NK-92 treated with Interleukin-12 subunit alpha and Interleukin-12 subunit beta, amount 100 ng/mL, for 24 hours (cell line): ENCODE data around the gene SMAD5.

ENCODE experiments used
- DNase-seq: peaks from one replicate; lab custom pipeline; 2025; lab: John Stamatoyannopoulos, UW

SMAD5 gene

GRCh38 chr5:136115183-136115865 is 17.3 kb upstream of the SMAD5 start:
- DNase-seq, result no peak

DNA sequence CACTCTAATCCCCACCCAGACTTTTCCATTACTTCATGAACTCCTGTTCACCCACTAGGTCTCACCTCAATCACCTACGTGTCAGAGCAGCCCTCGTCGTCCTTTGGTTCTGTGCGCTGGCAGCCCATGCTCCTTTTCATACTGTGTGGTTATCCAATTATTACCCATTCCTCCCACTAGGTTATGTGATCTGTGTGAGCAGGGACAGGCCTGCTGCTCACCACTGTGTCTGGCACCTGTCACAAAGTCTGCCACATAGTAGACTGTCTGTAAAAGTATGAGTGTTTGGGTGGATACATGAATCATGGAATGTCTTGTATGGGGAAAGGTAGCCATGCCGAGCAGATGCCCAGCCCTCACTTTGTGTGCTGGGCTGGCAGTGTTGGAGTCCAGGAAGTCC is 12.1 kb upstream of the SMAD5 start:
- DNase-seq, result no peak

- DNase-seq, result no peak
Observed at GRCh38 chr5:136123236-136123768, 9.3 kb upstream of the SMAD5 start.

DNA sequence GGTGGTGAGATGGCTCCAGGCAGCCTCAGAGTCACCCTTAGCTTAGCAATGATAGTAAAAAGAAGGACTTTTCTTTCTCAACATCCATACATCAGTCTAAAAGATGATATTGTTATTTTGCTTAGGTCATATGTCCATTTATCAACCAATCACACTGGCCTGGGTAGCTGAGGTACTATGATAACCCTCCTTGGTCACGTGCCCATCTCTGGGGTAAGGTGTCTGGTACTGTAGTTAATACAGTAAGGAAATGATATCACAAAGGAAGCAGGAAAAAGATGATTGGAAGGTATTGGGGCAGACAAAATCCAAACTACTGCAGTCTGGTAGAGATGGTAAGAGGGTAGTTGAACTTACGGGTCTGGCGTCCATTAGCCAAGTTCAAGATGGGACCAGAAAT is 5.1 kb upstream of the SMAD5 start:
- DNase-seq, result no peak

GRCh38 chr5:136128481-136128880 is 4.2 kb upstream of the SMAD5 start:
- DNase-seq, result no peak

GRCh38 chr5:136129445-136129844 is 3.2 kb upstream of the SMAD5 start:
- no peak for DNase-seq

- DNase-seq, result no peak
Observed at GRCh38 chr5:136130581-136130980, 2.1 kb upstream of the SMAD5 start.

GRCh38 chr5:136132087-136132486 is 558 bp upstream of the SMAD5 start:
- no peak for DNase-seq

GRCh38 chr5:136133222-136133921 is 727 bp downstream of the SMAD5 start:
- DNase-seq, result no peak

- DNase-seq, result no peak
Observed at GRCh38 chr5:136133922-136134379, 1.3 kb downstream of the SMAD5 start.

GRCh38 chr5:136134653-136135052 is 2.0 kb downstream of the SMAD5 start:
- no peak for DNase-seq

GRCh38 chr5:136135536-136135935 is 2.9 kb downstream of the SMAD5 start:
- no peak for DNase-seq

- no peak for DNase-seq
Observed at GRCh38 chr5:136137497-136138220, 5.0 kb downstream of the SMAD5 start.

- DNase-seq, result no peak
Observed at GRCh38 chr5:136141561-136141960, 8.9 kb downstream of the SMAD5 start.

DNA sequence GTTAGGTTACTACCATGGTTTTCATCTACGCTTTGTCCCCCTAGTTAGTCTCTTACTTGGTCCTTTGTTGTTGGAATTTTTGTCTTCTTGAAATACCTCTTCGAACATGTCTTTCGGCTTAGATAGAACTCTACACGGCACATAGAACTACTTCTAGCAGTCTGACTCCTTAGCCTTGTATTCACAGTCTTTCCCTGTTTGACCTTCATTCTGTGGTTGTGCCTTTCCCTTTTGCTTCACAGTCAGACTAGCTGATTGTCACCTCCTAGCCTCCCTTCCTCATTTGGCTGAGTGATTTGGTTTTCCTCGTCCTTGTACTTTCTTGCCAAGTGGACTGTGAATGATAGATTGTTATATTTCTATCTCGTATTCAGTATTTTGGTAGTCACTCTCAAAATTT is 10.7 kb downstream of the SMAD5 start:
- no peak for DNase-seq

DNA sequence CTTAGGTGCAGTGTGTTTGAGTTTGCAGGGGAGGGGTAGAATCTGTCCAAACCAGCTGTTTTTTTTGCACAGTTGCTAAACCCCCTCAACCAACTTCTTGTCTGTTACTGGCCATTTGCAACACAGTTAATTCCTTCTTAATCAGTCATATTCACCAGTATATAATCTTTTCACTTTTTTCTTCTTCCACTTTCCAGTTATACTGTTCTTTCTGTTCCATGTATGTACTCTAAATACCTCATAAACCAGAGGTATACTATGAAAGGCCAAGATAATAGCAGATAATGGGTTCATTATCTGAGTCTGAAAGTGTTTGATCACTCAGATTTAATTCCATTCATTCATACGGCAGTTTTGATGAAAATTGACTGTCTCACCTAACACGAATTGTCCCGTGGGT is 11.1 kb downstream of the SMAD5 start:
- no peak for DNase-seq

DNA sequence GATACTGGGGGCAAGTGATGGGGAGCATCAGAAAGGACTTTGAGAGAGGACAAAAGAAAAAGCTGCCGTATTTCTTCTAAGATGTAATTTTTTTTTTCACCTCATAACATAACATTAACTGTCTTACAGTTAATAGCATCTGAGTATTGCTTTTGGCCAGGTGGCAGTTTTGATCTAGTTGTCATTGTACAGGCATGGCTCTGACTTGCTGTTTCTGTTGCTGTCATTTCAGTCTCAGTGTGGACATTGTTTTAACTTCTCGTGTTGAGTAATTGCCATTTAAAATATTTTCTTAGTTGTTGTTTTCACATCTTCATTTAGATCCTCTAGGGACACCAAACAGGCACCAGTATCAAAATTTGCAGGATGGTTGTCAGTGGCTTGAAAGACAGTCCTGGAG is 12.4 kb downstream of the SMAD5 start:
- no peak for DNase-seq

GRCh38 chr5:136146201-136146600 is 13.6 kb downstream of the SMAD5 start:
- no peak for DNase-seq

DNA sequence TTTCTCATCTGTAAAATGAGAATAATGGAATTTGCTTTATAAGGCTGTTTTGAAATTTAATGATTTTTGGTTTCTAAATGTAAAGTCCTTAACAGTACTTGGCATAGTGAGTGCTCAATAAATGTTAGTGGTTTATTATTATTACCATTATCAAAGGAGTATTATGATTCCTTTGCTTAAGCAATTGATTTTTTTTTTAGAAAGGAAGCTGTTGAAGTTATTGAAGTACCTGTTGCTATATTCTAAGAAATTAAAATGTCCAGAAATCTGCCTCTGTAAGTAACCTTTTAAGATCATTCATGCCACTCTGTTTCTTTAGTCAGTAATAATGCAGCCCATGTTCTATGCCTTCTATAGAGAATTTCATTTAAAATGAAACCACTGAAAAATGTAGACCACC is 15.0 kb downstream of the SMAD5 start:
- DNase-seq, result no peak

- no peak for DNase-seq
Observed at GRCh38 chr5:136149891-136150290, 17.2 kb downstream of the SMAD5 start.

DNA sequence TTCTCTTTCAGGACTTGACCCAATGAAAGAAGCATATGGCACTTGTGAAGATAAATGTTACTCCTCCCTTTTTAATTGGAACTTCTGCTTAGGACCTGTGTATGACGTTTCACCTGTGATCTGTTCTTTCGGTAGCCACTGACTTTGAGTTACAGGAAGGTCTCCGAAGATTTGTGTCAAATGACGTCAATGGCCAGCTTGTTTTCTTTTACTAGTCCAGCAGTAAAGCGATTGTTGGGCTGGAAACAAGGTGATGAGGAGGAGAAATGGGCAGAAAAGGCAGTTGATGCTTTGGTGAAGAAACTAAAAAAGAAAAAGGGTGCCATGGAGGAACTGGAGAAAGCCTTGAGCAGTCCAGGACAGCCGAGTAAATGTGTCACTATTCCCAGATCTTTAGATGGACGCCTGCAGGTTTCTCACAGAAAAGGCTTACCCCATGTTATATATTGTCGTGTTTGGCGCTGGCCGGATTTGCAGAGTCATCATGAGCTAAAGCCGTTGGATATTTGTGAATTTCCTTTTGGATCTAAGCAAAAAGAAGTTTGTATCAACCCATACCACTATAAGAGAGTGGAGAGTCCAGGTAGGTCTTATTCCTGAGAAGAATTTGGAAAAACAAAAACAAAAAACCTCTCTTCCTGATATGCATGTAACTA is 21.1 kb downstream of the SMAD5 start:
- DNase-seq, result no peak

DNA sequence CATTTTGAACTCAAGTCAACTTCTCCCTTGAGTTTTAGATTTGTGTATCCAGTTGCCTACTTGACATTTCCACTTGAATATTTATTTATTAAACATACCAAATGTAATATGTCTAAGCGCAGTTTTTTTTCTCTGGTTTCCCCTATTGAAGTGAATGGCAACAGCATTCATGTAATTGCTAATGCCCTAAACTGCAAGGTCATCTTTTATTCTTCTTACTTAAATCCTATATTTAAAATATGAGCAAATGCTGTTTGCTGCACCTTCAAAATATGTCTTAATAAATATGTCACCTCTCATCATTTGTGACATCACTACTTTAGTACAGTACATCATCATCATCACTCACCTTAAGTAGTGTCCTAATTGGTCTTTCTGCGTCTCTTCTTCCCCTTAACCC is 22.4 kb downstream of the SMAD5 start:
- DNase-seq, result no peak
